WTC11 (cell line): ENCODE data around the gene GPD1. TPM values are rescaled to one million over a fixed set of nuclear protein-coding genes. Genes with fewer than 3 reads are reported as not detected.

Experiments
- ATAC-seq: fragments of 200-7000 bp; cut with Tn5 transposase; 2 replicates; pipeline ENCODE4 v1.10.0; 2021; ENCODE audit warnings: mild to moderate bottlenecking, moderate library complexity
- CTCF ChIA-PET: fragments of 300-600 bp; sonication (Branson Sonifier 250); formaldehyde crosslinking; loops from one replicate; lab custom pipeline; 2021; ENCODE audit warnings: antibody characterized with exemption; lab: Charles Lee
- POLR2A ChIA-PET: fragments of 350-600 bp; sonication (Branson Sonifier 250); formaldehyde crosslinking; loops from one replicate; lab custom pipeline; 2021; ENCODE audit warnings: antibody characterized with exemption; lab: Charles Lee
- DNase-seq: peaks from one replicate; pipeline ENCODE4 v3.0.0; 2021; ENCODE audit warnings: low spot score
- H3K27ac Mint-ChIP-seq: 2 replicates; pipeline ENCODE4 v1.8.0; 2021; ENCODE audit warnings: mixed read lengths
- H3K27me3 Mint-ChIP-seq: 2 replicates; pipeline ENCODE4 v1.8.0; 2021; ENCODE audit warnings: low read depth, mild to moderate bottlenecking, moderate library complexity, mixed read lengths
- H3K36me3 Mint-ChIP-seq: 2 replicates; pipeline ENCODE4 v1.8.0; 2021; ENCODE audit warnings: mixed read lengths
- H3K4me1 Mint-ChIP-seq: 2 replicates; pipeline ENCODE4 v1.8.0; 2022; ENCODE audit warnings: mixed read lengths
- H3K4me3 Mint-ChIP-seq: 2 replicates; pipeline ENCODE4 v1.8.0; 2021; ENCODE audit warnings: mild to moderate bottlenecking, moderate library complexity, mixed read lengths
- H3K9me3 Mint-ChIP-seq: 2 replicates; pipeline ENCODE4 v1.8.0; 2021; ENCODE audit warnings: mixed read lengths
- ATF3 ChIP-seq: sonication (generic); formaldehyde crosslinking; conservative IDR thresholded peaks from 2 replicates; pipeline ENCODE4 v1.8.1; 2022; ENCODE audit warnings: mild to moderate bottlenecking, missing genetic modification reagents
- ATF6 ChIP-seq: sonication (generic); formaldehyde crosslinking; IDR thresholded peaks from 2 replicates; pipeline ENCODE4 v1.8.1; 2023; ENCODE audit warnings: mild to moderate bottlenecking, missing genetic modification reagents
- CBFB ChIP-seq: sonication (generic); formaldehyde crosslinking; IDR thresholded peaks from 2 replicates; pipeline ENCODE4 v1.8.1; 2022; ENCODE audit warnings: mild to moderate bottlenecking, low read depth, missing genetic modification reagents
- CTCF ChIP-seq: fragments of 200-600 bp; IDR thresholded peaks from 2 replicates; pipeline ENCODE4 v1.8.0; 2022; ENCODE audit warnings: antibody characterized with exemption
- EMX1 ChIP-seq: fragments of 250-450 bp; sonication (Bioruptor Pico); IDR thresholded peaks from 2 replicates; pipeline ENCODE4 v1.8.0; 2021; ENCODE audit warnings: mild to moderate bottlenecking
- FOXJ3 ChIP-seq: sonication (generic); formaldehyde crosslinking; IDR thresholded peaks from 2 replicates; pipeline ENCODE4 v1.9.0; 2021; ENCODE audit warnings: missing genetic modification reagents, mild to moderate bottlenecking, borderline replicate concordance
- FOXK1 ChIP-seq: sonication (generic); formaldehyde crosslinking; IDR thresholded peaks from 2 replicates; pipeline ENCODE4 v1.8.0; 2022; ENCODE audit warnings: mild to moderate bottlenecking, moderate library complexity, missing genetic modification reagents
- FOXP1 ChIP-seq: sonication (generic); formaldehyde crosslinking; IDR thresholded peaks from 2 replicates; pipeline ENCODE4 v1.8.0; 2022; ENCODE audit warnings: missing genetic modification reagents, mild to moderate bottlenecking, moderate library complexity, borderline replicate concordance
- FOXP4 ChIP-seq: sonication (generic); formaldehyde crosslinking; IDR thresholded peaks from 2 replicates; pipeline ENCODE4 v1.8.0; 2022; ENCODE audit warnings: mild to moderate bottlenecking, missing genetic modification reagents
- PRRX2 ChIP-seq: fragments of 250-450 bp; sonication (Bioruptor Pico); IDR thresholded peaks from 2 replicates; pipeline ENCODE4 v1.8.0; 2021; ENCODE audit warnings: mild to moderate bottlenecking
- SP1 ChIP-seq: sonication (generic); formaldehyde crosslinking; conservative IDR thresholded peaks from 2 replicates; pipeline ENCODE4 v1.8.1; 2022; ENCODE audit warnings: missing genetic modification reagents
- ZBTB43 ChIP-seq: sonication (generic); formaldehyde crosslinking; IDR thresholded peaks from 2 replicates; pipeline ENCODE4 v1.8.1; 2023; ENCODE audit warnings: mild to moderate bottlenecking, missing genetic modification reagents
- ZNF219 ChIP-seq: sonication (generic); formaldehyde crosslinking; IDR thresholded peaks from 2 replicates; pipeline ENCODE4 v1.8.0; 2023; ENCODE audit warnings: missing genetic modification reagents, mild to moderate bottlenecking, borderline replicate concordance
- ZNF232 ChIP-seq: sonication (generic); formaldehyde crosslinking; IDR thresholded peaks from 2 replicates; pipeline ENCODE4 v1.8.0; 2022; ENCODE audit warnings: mild to moderate bottlenecking, missing genetic modification reagents
- ZNF281 ChIP-seq: sonication (generic); formaldehyde crosslinking; IDR thresholded peaks from 2 replicates; pipeline ENCODE4 v1.8.0; 2023; ENCODE audit warnings: mild to moderate bottlenecking, missing genetic modification reagents
- ZNF423 ChIP-seq: fragments of 250-450 bp; sonication (Bioruptor Pico); IDR thresholded peaks from 2 replicates; pipeline ENCODE4 v2.1.2; 2022; ENCODE audit warnings: mild to moderate bottlenecking, moderate library complexity
- total RNA-seq: library from RNA; stranded (reverse); gene quantifications from 3 replicates; pipeline ENCODE4 v1.2.3, GENCODE V29; 2021

The GPD1 gene
- total RNA-seq, 1 experiment from 2014 or later: 0.77 TPM

GRCh38 chr12:50070314-50071060, 33.3 kb upstream of the GPD1 start:
- no peak for TF ChIP-seq ATF3
- no peak for TF ChIP-seq CBFB (CRISPR knock-in tag)
- no peak for TF ChIP-seq ZNF219 (CRISPR knock-in tag)
- peak; percentile 91 for TF ChIP-seq CTCF
- no peak for TF ChIP-seq FOXP4 (CRISPR knock-in tag)
- no peak for TF ChIP-seq PRRX2
- 0 out of 2 replicates have a peak, but pooled peaks have one; percentile 37 for TF ChIP-seq FOXP1 (CRISPR knock-in tag)
- TF ChIP-seq ZNF281 (CRISPR knock-in tag): no peak
- TF ChIP-seq ZNF423 (CRISPR knock-in tag): no peak
- TF ChIP-seq ATF6 (CRISPR knock-in tag): no peak
- no peak for TF ChIP-seq FOXK1
- TF ChIP-seq ZNF232 (CRISPR knock-in tag): no peak
- 0 out of 2 replicates have a peak, but pooled peaks have one; percentile 21 for TF ChIP-seq SP1 (CRISPR knock-in tag)
- no peak for TF ChIP-seq ZBTB43 (CRISPR knock-in tag)
- no peak for TF ChIP-seq EMX1 (CRISPR knock-in tag)
- TF ChIP-seq FOXJ3: no peak
- POLR2A ChIA-PET: interaction anchor here (1.0 to 1.2 kb wide), 3 partner anchors 14 to 103 kb away, joined by 3 to 4 read pairs (median 3); no protein-coding TSS in a partner anchor
- no peaks in the 10 kb centered on the region for H3K36me3 Mint-ChIP-seq
- no peaks in the 10 kb centered on the region for H3K9me3 Mint-ChIP-seq
- no peaks in the 10 kb centered on the region for H3K27me3 Mint-ChIP-seq
- peaks cover 20% of the 10 kb centered on the region for H3K4me1 Mint-ChIP-seq
- ATAC-seq (peak; percentile 61), DNase-seq (peak; percentile 84)
- H3K27ac Mint-ChIP-seq: no peak overlapping the region
- CTCF ChIA-PET: interaction anchor here (0.5 to 10.9 kb wide), 58 partner anchors 9 to 1261 kb away, joined by 3 to 219 read pairs (median 4); partner anchors contain the start of genes AQP5, AQP6, CERS5 and COX14
- no peak overlapping the region for H3K4me3 Mint-ChIP-seq
